ENCODE measurements around the gene ENPP3.

ENPP3 gene

GRCh38 chr6:131739136-131739535, 102.0 kb downstream of the ENPP3 start:
- Histone ChIP-seq H3K36me3 (no peaks in the 10 kb centered on the region), H3K27me3 (no peaks in the 10 kb centered on the region), H3K4me3 (ENCODE audit: low read depth, low read length) (no peak overlapping the region), H3K4me1 (no peaks in the 10 kb centered on the region), H3K9me3 (no peaks in the 10 kb centered on the region)
- DNase-seq, result no peak
- no peak for TF ChIP-seq CTCF (IDR thresholded peaks at IDR 0.05; ENCODE audit: low read depth, low read length)

DNA sequence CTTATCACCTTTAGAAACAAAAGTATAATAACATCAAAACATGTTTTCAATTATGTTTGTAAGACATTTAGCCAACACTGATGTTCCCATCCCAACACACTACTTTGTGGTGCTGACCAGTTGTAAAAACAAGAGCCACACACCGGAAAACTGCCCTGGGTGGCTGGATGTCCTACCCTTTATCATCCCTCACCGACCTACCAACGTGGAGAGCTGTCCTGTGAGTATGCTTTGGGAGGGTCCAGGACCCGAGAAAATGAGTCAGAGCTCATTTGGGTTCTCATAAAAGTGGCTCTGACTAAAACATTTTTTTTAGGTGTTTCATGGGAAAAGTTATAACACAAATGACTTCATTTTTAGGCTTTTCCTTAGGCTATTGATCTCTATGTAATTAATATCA, 103.1 kb downstream of the ENPP3 start:
- DNase-seq, result no peak

GRCh38 chr6:131741688-131742393, 104.7 kb downstream of the ENPP3 start:
- H3K4me1 ChIP-seq, result no peaks in the 10 kb centered on the region
- no peaks in the 10 kb centered on the region for H3K36me3 ChIP-seq
- H3K9me3 ChIP-seq, result no peaks in the 10 kb centered on the region
- H3K27me3 ChIP-seq, result no peaks in the 10 kb centered on the region
- no peak overlapping the region for H3K4me3 ChIP-seq (ENCODE audit: low read depth, low read length)
- DNase-seq, result no peak
- no peak for TF ChIP-seq CTCF (IDR thresholded peaks at IDR 0.05; ENCODE audit: low read depth, low read length)

More for the DNA sequence above, 103.1 kb downstream of the ENPP3 start:
- H3K36me3 ChIP-seq, result no peaks in the 10 kb centered on the region
- H3K9me3 ChIP-seq, result no peaks in the 10 kb centered on the region
- H3K4me3 ChIP-seq (ENCODE audit: low read depth, low read length), result no peak overlapping the region
- H3K27me3 ChIP-seq, result no peaks in the 10 kb centered on the region
- no peaks in the 10 kb centered on the region for H3K4me1 ChIP-seq
- TF ChIP-seq CTCF (IDR thresholded peaks at IDR 0.05; ENCODE audit: low read depth, low read length), result no peak

DNA sequence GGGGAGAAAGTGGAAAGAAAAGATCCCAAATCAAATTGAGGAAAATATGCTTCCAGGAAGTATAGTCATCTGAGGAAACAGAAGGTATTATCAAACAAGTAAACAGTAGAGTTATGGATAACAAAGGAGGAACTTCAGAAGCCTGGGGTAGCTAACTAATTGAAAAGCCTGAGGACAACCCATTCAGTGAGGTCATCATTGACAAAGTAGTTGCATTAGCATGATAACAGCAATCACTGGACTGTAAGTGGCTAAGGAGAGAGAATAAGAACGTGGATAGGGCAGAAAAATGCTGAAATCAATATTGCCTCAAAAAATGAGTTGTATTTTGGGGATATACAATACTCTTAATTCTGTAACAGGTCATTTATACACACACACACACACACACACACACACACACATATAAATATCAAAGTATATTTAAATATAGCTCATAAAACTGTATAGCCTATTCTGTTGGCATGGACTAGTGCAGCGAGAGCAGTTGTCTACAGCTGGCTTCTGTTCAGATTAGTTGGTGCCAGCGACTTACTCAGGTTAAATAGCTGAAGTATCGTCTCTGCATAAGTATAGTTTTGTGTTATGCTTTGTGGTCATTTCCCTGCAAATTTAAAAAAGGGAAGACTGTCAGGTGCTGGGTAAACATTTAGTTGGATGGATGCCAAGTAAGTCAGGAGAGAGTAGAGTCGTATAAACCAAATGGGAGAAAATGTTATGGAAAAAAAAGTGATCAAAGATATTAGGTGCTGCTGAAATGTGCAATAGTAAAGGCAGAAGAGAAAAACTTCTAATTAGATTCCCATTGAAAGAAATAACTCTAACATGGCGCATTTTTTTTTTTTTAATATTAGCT, 107.6 kb downstream of the ENPP3 start:
- no peak for DNase-seq
- Histone ChIP-seq H3K4me1 (no peaks in the 10 kb centered on the region), H3K27me3 (no peaks in the 10 kb centered on the region), H3K4me3 (ENCODE audit: low read depth, low read length) (no peak overlapping the region), H3K36me3 (no peaks in the 10 kb centered on the region), H3K9me3 (no peaks in the 10 kb centered on the region)
- no peak for TF ChIP-seq CTCF (IDR thresholded peaks at IDR 0.05; ENCODE audit: low read depth, low read length)

- DNase-seq, result no peak
- no peak for TF ChIP-seq CTCF (IDR thresholded peaks at IDR 0.05; ENCODE audit: low read depth, low read length)
- Histone ChIP-seq H3K4me1 (no peaks in the 10 kb centered on the region), H3K9me3 (no peaks in the 10 kb centered on the region), H3K36me3 (no peaks in the 10 kb centered on the region), H3K27me3 (no peaks in the 10 kb centered on the region), H3K4me3 (ENCODE audit: low read depth, low read length) (no peak overlapping the region)
Measured at GRCh38 chr6:131745476-131745875, 108.4 kb downstream of the ENPP3 start.
